NCI-H2029 treated with DMSO at 0.1 percent for 48 hours (cell line): Measurements from ENCODE around the gene GRHPR.

ENCODE experiments used
- DNase-seq: peaks from one replicate; lab custom pipeline; 2025; lab: John Stamatoyannopoulos, UW

The GRHPR gene

DNA sequence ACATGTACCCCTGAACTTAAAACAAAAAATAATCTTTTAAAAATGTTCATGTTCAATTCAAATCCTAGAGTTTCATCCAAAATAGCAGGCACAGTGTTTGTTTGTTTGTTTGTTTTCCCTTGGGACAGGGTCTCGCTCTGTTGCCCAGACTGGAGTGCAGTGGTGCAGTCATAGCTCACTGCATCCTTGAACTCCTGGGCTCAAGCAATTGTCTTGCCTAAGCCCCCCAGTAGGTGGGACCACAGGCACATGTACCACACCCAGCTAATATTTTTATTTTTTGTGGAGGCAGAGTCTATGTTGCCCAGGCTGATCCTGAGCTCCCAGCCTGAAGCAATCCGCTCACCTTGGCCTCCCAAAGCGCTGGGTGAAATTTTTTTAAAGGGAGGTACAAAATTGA is 58.3 kb downstream of the GRHPR start:
- DNase-seq: no peak

DNA sequence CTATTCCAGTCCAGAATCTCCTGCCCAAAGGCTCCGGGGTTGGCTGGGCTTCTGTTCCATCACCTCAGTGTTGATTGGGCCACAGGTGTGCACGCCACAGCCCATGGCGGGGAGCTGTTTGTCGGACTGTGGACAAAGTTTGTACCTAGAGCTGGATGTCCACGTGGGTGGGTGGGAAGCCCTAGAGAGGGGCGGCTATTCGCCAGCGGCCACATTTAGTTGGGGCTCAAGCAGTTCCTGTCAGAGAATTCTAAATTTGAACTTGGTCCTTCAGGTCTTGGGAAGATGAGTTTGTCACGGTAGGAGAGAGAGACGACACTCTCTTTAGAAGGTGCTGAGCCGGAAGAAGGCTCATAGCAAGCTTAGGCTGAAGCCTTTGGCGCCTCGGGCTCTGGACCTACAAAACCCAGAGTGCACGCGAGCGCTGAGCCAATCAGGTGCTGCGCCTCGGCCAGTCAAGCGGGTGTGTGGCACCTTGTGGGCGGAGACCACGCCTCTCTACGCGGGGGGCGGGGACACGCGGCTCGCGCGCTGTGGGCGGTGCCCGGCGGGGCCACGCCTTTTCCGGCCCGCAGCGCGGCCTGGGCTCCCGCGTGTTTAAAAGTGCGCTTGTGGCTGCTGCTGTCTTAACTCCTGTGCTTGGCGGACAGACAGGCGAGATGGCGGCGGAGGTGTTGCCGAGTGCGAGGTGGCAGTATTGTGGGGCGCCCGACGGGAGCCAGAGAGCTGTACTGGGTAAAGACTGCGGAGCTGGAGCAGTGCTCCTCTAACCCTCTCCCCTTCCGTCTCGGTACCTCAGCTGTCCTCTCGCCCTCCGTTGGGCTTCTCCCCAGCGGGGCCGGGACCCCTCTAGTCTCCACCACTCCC is 63.1 kb downstream of the GRHPR start, which contains the start of gene POLR1E:
TSS of gene POLR1E (plus strand) at position 560 of the 867 bp plus-strand sequence. CDS start at position 660, 100 bp downstream.
- DNase-seq: peak; percentile 71

DNA sequence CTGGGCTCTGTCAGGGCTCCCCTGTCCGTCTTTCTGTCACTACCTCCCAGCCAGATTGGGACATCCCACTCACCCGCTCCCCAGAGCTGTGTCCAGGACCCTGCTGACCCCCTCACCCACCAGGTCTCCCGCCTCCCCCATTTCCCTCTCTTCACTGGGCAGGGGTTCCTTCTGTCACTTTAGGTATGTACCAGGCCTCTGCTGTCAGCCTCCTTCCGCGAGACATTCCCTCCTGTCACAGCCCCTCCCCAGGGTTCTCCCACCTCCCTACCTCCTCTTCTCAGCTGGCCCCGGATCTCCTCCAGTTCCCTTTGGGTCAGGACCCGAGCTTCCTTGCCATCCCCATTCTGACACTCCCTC is 63.7 kb downstream of the GRHPR start:
- no peak for DNase-seq
